ENCODE data around the gene TMOD1.

TMOD1 gene

DNA sequence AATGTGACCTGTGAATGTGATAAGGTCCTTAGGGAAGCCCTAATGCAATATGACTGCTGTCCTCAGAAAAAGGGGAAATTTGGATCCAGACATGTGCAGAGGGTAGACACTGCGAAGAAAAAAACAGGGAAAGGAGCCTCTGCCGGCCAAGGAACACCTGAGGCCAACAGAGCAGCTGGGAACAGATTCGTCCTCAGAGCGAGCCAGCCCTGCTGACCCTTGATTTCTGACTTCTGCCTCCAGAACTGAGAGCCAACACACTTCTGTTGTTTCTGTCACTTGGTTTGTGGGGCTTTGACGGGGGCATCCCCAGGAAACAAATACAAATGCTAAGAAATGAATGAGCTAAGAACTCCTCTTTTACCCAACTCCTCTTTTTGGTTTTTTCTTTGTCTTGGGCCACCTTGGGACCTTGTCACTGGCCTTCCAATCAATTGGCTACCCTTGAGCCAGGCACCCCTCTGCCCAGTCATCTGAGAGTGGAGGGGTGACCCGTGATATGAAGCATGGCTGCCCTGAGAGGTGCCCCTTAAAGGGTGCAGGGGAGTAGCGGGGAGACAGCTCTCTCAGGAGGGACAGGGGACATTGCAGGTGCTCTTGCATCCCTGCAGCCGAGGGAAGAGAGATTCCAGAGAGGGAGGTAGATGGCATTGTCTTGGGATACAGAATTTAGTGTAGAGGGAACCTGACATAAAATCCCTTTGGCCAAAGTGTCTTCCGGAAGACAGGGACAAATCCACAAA is 16.9 kb downstream of the TMOD1 start:
- DNase-seq (ENCODE audit: low read depth), result no peak

GRCh38 chr9:97518909-97519307 is 17.4 kb downstream of the TMOD1 start:
- no peak for DNase-seq (ENCODE audit: low read depth)

DNA sequence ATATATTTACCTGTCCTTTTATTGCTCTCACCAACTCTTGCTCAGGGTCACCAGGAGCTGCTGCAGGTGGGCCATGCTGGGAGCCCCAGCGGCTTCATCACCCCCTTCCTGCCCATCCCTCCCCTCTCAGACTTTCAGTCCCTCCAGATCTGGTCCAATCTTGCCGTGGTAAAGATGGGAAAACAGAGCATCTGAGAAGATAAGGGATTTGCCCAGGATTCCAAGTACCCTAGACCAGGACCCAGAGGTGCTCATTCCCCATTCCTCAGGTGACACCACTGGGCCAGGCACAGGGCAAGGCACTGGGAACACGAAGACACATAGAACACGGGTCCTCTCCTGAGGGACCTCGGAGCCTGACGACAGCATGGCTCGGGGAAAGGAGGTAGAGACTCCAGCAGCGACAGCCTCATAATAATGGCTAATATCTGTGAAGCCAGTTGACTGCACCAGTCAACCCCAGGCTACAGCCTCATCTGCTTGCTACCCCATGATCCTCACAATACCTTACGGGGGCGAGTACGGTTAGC is 18.0 kb downstream of the TMOD1 start:
- DNase-seq (ENCODE audit: low read depth), result no peak

DNA sequence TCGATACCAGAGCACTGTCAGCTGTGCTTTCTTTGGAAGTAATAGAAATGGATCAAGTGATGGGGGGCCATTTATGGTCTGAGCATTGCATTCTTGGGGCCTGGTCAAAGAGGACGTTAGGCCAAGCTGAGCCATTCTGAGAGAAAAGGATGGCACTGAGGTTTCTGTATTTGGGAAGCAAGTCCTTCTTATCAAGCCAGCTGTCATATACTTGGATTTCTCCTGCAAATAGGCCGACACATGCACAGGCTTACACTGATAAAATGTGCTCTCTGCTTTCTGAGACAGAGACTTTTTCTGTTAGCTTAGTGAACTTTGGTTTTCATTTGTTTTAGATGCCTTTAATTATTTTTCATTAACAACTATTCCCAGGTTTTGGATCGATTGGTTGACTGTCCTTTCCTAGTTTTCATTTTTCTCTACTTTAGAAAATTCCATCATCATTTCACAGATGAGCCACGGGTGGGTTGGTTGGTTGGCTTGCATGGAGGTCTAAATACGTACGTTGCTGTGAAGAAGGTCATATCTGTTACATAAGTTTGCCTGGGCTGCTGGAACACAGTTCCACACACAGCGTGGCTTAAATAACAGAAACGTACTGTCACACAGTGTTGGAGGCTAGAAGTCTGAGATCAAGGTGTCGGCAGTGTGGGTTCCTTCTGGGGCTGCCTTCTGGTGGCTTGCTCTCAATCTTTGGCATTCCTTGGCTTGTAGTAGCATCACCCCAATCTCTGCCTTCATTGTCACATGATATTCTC is 20.3 kb downstream of the TMOD1 start:
- DNase-seq (ENCODE audit: low read depth), result no peak

- DNase-seq (ENCODE audit: low read depth), result no peak
Observed at GRCh38 chr9:97524424-97524823, 23.0 kb downstream of the TMOD1 start.

GRCh38 chr9:97525451-97525850 is 24.0 kb downstream of the TMOD1 start:
- peak; percentile 9 for DNase-seq (ENCODE audit: low read depth)

- DNase-seq (ENCODE audit: low read depth), result no peak
Observed at GRCh38 chr9:97526895-97527575, 25.6 kb downstream of the TMOD1 start.

DNA sequence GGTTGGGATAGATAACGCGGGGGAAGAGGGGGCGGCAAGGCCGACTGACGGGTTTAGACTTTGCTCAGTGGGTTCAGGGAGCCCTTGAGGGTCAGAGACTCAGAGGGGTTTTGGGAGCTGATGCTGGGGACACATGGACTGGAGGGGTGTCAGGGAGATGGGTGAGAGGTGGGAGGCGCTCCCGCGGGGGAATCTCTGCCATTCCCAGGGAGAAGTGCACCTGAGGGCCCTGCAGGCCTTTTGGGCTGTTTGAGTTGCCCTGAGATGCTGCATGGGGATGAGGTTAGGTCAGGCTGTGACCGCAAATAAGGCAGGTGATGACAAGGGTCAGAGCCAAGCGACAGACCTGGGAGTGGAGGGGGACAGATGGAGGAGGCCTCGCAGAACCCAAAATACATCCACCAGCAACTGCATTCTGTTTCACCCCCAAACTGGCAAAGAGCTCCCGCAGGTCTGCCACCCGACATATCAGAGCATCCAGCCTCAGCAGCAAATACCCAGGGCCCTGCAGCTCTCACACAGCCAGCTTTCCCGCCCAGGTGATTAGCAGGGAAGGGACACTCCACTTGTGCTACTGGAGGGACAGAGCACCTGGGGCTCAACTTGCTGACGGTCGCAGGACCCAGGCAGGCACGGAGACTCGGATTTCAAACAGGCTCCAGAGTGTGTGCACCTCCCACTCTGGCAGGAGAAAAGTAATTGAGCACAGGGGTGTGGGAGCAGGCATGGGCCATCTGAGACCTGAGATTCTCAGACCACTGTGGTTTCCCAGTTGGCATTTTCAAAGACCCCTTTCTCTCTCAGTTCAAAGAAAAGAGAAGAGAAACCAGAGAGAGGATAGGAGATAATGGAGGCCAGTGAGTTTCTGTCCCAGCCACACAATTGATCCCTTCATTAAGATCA is 26.4 kb downstream of the TMOD1 start:
- no peak for DNase-seq (ENCODE audit: low read depth)

DNA sequence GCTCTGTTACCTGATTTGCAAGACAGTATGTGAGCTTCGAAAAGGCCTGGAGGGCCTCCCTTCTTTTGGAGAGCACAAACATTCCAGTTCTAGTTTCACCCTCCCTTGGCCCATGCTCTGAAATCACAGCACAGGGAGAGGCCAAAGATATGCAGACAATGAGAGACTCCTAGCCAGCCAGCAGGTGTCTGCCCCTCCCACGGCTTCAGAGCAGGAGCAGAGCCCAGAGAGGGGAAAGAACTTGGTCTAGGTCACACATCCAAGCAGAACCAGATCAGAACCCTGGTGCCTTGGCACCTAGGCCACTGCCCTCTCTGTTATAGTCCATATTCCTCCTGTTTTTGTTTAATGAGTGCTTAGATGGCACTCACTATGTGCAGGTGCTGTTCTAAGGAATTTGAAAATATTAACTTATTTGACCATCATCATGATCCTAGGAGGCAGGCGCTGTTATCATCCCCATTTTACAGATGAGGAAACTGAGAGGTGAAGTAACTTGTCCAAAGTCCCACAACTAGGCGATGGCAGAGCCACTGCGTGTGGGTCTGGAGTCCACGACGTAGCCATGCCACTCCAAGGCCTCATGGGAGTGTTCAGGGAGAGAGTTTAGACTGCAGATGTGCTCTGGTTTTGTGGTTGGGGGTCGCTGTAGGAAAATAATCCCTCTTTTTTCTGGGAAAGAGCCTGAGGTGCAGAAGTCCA is 27.2 kb downstream of the TMOD1 start:
- DNase-seq (ENCODE audit: low read depth), result no peak

GRCh38 chr9:97529363-97530076 is 28.1 kb downstream of the TMOD1 start:
- no peak for DNase-seq (ENCODE audit: low read depth)

DNA sequence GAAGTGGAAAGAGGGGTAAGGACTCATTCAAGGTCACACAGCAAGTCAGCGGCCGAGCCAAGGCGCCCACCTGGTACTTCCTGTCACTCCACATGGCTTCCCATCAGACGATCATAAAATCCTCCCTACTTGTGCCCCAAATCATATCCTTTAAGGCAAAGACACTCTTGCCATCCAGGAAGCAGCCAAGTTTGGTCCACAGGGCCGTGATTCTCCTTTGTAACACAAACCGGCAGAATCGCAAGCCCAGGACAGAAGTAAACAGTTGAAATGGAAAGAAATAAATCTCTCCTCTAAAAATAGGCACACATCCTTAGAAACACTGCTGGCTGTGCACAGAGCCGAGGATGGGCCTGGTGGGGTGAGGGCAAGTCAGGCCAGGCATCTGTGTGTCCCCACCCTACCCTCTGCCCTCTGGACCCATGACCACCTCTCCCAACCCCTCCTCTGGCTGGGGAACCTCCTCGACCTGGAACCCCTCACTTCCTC is 30.5 kb downstream of the TMOD1 start:
- no peak for DNase-seq (ENCODE audit: low read depth)

- DNase-seq (ENCODE audit: low read depth), result no peak
Observed at GRCh38 chr9:97534185-97534584, 32.7 kb downstream of the TMOD1 start.

- DNase-seq (ENCODE audit: low read depth), result no peak
Observed at GRCh38 chr9:97534961-97535594, 33.6 kb downstream of the TMOD1 start.

GRCh38 chr9:97535771-97536170 is 34.3 kb downstream of the TMOD1 start:
- DNase-seq (ENCODE audit: low read depth), result no peak

DNA sequence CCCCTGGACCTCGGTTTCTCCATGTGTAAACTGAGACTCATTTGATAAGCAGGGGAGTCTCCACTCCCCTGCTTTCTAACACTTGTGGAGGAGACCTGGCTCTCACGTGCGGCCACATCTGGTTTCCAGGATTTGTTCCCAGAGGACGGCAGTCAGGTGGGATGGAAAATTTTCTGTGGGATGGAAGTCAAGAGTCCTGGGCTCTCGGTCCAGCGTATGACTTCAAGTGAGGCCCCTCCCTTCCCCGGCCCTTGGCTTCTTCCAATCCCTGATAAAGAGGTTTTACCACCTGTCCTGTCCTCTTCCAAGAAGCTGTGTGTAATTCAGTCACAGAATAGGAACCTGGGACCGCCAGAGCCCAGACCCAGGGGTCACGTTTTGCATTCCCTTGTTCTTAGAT is 35.0 kb downstream of the TMOD1 start:
- no peak for DNase-seq (ENCODE audit: low read depth)

GRCh38 chr9:97543561-97543960 is 42.1 kb downstream of the TMOD1 start:
- DNase-seq (ENCODE audit: low read depth), result no peak

DNA sequence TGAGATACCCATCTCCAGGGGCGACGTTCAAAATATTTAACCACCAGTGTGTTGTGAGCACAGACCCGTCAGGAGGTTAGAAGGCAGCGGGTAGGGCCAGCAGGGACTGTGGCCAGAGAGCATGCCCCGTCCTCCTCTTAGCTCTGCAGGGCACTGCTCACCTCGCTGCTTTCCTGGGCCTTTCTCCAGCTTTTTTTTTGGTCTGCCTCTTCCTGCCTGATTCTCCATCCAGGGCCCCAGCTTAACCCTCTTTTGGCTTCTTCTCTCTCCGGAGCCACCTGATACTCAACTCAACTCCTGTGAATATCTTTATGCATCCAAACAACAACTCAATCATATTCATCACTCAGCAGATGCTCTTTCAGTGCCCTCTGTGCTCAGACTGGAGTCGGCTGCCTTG is 44.0 kb downstream of the TMOD1 start:
- DNase-seq (ENCODE audit: low read depth), result no peak

DNA sequence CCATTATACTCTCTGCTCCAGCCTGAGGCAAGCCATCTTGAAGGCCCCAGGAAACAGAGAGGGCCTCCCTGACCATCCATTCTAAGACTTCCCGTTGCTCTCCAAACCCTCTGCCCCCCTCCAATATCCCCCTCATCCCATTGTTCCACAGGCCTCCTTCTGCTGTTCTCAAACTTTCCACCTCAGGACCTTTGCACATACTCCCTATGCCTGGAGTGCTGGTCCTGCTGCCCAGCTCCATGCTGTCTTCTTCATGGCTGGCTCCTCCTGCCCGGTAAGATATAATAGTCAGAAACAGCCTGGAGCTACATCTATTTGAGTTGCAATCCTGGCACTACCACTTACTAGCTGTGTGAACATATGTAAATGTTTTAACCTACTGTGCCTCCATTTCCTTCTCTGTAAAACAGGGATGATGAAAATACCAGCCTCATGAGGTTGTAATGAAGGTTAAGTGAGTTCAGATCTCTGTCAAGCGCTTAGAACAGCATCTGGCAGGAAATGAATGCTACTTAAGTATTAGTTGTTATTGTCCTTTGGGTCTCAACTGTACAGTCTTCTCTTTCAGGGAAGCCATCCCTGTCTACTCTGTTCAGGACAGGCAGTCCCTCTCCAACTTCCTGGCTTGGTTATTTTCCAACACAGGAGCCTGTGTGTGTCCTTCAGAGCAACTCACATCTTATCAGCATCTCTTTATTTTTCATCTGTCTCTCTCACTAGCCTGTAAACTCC is 45.8 kb downstream of the TMOD1 start:
- DNase-seq (ENCODE audit: low read depth), result no peak

GRCh38 chr9:97548379-97548778 is 46.9 kb downstream of the TMOD1 start:
- no peak for DNase-seq (ENCODE audit: low read depth)
